Loucy (cell line): ENCODE measurements around the gene FXYD7.

ENCODE experiments used
- H2AFZ ChIP-seq: fragments of 200-600 bp; sonication (generic); 2 replicates; pipeline ENCODE4 v1.6.0; 2016; ENCODE audit warnings: antibody characterized with exemption, mild to moderate bottlenecking, low read length, moderate library complexity
- H3F3A ChIP-seq: fragments of 200-600 bp; 2 replicates; pipeline ENCODE4 v1.6.0; 2016; ENCODE audit warnings: antibody characterized with exemption, low read depth, mild to moderate bottlenecking
- H3K27me3 ChIP-seq: fragments of 200-600 bp; sonication (generic); 2 replicates; pipeline ENCODE4 v1.6.1; 2014; ENCODE audit warnings: low read length, mild to moderate bottlenecking; ENCODE audit not compliant: insufficient read depth, poor library complexity, severe bottlenecking
- H3K36me3 ChIP-seq: fragments of 200-600 bp; sonication (generic); 2 replicates; pipeline ENCODE4 v1.6.1; 2016; ENCODE audit warnings: low read length; ENCODE audit not compliant: insufficient read depth
- H3K4me1 ChIP-seq: fragments of 200-600 bp; sonication (generic); 2 replicates; pipeline ENCODE4 v1.5.1; 2014; ENCODE audit warnings: low read length, mild to moderate bottlenecking; ENCODE audit not compliant: insufficient read depth, poor library complexity, severe bottlenecking
- H3K4me2 ChIP-seq: fragments of 200-600 bp; sonication (generic); 2 replicates; pipeline ENCODE4 v1.6.0; 2014; ENCODE audit warnings: antibody characterized with exemption, low read length, low read depth, mild to moderate bottlenecking; ENCODE audit not compliant: poor library complexity, severe bottlenecking
- H3K4me3 ChIP-seq: fragments of 200-600 bp; sonication (generic); 2 replicates; pipeline ENCODE4 v1.5.1; 2014; ENCODE audit warnings: low read length, mild to moderate bottlenecking, mixed read lengths; ENCODE audit not compliant: poor library complexity, severe bottlenecking
- H3K79me2 ChIP-seq: fragments of 200-600 bp; sonication (generic); 2 replicates; pipeline ENCODE4 v1.6.1; 2014; ENCODE audit warnings: low read length; ENCODE audit not compliant: insufficient read depth
- H3K9ac ChIP-seq: fragments of 200-600 bp; sonication (generic); 2 replicates; pipeline ENCODE4 v1.6.0; 2014; ENCODE audit warnings: mild to moderate bottlenecking, low read depth, low read length, moderate library complexity; ENCODE audit not compliant: poor library complexity, severe bottlenecking
- H3K9me2 ChIP-seq: fragments of 200-600 bp; sonication (generic); replicated peaks from 2 replicates; pipeline ENCODE4 v1.6.1; 2016; ENCODE audit warnings: low read depth, low read length, mixed read lengths
- H3K9me3 ChIP-seq: fragments of 200-600 bp; sonication (generic); 2 replicates; pipeline ENCODE4 v1.6.1; 2014; ENCODE audit warnings: mild to moderate bottlenecking, antibody characterized with exemption, low read length, low read depth; ENCODE audit not compliant: insufficient read depth
- H4K20me1 ChIP-seq: fragments of 200-600 bp; sonication (generic); 2 replicates; pipeline ENCODE4 v1.6.0; 2014; ENCODE audit warnings: antibody characterized with exemption, low read length, mild to moderate bottlenecking; ENCODE audit not compliant: insufficient read depth, poor library complexity, severe bottlenecking
- CTCF ChIP-seq: fragments of 200-600 bp; sonication (generic); conservative IDR thresholded peaks from 2 replicates; pipeline ENCODE4 v1.5.1; 2014; ENCODE audit warnings: mild to moderate bottlenecking, antibody characterized with exemption, low read length
- EZH2phosphoT487 ChIP-seq: fragments of 200-600 bp; IDR thresholded peaks from 2 replicates; pipeline ENCODE4 v1.6.1; 2018; ENCODE audit warnings: antibody characterized with exemption, mild to moderate bottlenecking, moderate library complexity, borderline replicate concordance

The FXYD7 gene

GRCh38 chr19:35106291-35106583, 36.8 kb upstream of the FXYD7 start:
- no peak overlapping the region for H3K9ac ChIP-seq
- no peaks in the 10 kb centered on the region for H3K4me1 ChIP-seq
- no peaks in the 10 kb centered on the region for H3K36me3 ChIP-seq
- H3K4me2 ChIP-seq = no peak overlapping the region
- no peak overlapping the region for H3K4me3 ChIP-seq
- H3K9me3 ChIP-seq = no peaks in the 10 kb centered on the region
- no peaks in the 10 kb centered on the region for H3K9me2 ChIP-seq
- no peak for TF ChIP-seq CTCF
- no peak for TF ChIP-seq EZH2phosphoT487
- no peaks in the 10 kb centered on the region for H4K20me1 ChIP-seq
- no peak overlapping the region for H2AFZ ChIP-seq
- no peaks in the 10 kb centered on the region for H3K27me3 ChIP-seq
- H3K79me2 ChIP-seq = no peaks in the 10 kb centered on the region
- no peaks in the 10 kb centered on the region for H3F3A ChIP-seq

- H3K9me3 ChIP-seq = no peaks in the 10 kb centered on the region
- no peaks in the 10 kb centered on the region for H3K36me3 ChIP-seq
- H3K4me3 ChIP-seq = no peak overlapping the region
- H3K4me2 ChIP-seq = no peak overlapping the region
- H3F3A ChIP-seq = no peaks in the 10 kb centered on the region
- no peaks in the 10 kb centered on the region for H3K9me2 ChIP-seq
- H3K79me2 ChIP-seq = no peaks in the 10 kb centered on the region
- no peak overlapping the region for H3K9ac ChIP-seq
- no peak overlapping the region for H2AFZ ChIP-seq
- no peaks in the 10 kb centered on the region for H4K20me1 ChIP-seq
- TF ChIP-seq EZH2phosphoT487 (no peak), CTCF (no peak)
- no peaks in the 10 kb centered on the region for H3K27me3 ChIP-seq
- no peaks in the 10 kb centered on the region for H3K4me1 ChIP-seq
These were observed 36.0 kb upstream of the FXYD7 start for GRCh38 chr19:35106898-35107541.

- Histone ChIP-seq H3K9me3 (no peaks in the 10 kb centered on the region), H3K4me3 (no peak overlapping the region), H2AFZ (no peak overlapping the region), H4K20me1 (no peaks in the 10 kb centered on the region), H3F3A (no peaks in the 10 kb centered on the region), H3K4me1 (no peaks in the 10 kb centered on the region), H3K9me2 (no peaks in the 10 kb centered on the region), H3K36me3 (no peaks in the 10 kb centered on the region), H3K79me2 (no peaks in the 10 kb centered on the region), H3K4me2 (no peak overlapping the region), H3K27me3 (no peaks in the 10 kb centered on the region), H3K9ac (no peak overlapping the region)
- TF ChIP-seq CTCF (no peak), EZH2phosphoT487 (no peak)
These were observed 35.5 kb upstream of the FXYD7 start for GRCh38 chr19:35107545-35107944.
